ENCODE results near the gene DGKD.
"Not testable (repeated sequence)": the region's sequence is repeated elsewhere in the genome, so short reads cannot be mapped to it uniquely, and the experiment has no call there.

Gene DGKD

DNA sequence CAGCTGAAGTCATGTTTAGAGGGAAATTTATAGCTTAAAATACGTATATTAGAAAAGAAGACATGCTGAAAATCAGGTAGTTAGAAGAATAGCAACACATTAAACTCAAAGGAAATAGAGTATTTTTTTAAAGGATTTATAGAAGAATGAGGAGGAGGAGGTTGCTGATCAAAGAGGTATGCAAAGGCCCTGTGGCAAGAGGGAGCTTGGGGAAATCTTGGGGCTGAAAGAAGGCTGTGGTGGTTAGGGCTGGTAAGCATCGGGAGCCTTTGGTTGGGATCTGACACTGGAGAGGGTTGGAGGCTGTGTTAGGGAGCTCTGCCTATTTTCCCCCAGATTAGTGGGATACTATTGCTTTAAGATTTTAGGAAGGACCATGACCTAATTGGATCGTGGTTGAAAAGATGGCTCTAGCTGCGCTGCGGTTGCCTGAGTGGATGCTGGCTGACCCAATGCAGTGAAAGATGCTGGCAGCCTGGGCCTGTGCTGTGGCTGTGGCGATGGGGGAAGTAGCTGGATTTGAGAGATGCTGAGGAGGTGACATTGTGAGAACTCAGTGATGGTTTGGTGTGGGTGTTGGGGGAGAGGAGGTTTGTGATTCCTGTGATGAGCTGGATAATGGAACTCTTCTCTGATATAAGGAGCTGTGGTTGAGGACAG is 11.7 kb downstream of the DGKD start:
- DNase-seq = no peak

DNA sequence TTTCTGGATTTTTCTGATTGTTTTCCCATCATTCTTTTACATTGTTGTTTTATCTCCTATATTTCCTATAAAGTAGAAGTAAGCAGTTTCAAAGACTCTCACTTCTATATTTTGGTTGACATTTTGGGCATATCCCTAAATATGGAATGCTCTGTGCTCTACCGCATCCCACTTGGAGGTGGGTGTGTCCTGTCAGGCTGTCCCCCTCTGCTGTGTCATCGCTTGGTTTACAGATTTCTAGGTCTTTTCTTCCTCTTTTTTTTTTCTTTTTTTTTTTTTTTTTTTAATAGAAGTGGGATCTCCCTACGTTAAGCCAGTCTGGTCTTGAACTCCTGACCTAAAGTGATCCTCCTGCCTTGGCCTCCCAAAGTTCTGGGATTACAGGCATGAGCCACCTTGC is 13.3 kb downstream of the DGKD start:
- no peak for DNase-seq

DNA sequence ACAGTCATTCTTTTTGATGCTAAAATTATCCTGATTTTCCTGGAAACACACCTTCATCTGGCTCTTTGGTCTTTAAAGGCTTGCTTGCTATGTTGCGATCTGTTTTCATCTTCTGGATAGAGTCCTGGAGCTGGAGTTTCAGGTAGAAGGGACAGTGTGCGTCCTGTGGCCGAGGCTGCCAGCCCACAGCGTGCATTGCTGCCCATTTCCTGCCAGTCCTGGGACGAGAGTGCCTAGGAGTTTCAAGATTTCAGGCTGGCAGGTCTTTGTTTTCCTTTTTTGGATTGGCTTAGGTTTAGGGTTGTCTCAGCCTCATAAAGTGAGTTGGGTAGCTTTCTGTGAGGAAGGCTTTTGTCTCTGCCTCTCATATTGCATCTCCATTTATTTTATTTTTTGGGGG is 14.5 kb downstream of the DGKD start:
- no peak for DNase-seq

DNA sequence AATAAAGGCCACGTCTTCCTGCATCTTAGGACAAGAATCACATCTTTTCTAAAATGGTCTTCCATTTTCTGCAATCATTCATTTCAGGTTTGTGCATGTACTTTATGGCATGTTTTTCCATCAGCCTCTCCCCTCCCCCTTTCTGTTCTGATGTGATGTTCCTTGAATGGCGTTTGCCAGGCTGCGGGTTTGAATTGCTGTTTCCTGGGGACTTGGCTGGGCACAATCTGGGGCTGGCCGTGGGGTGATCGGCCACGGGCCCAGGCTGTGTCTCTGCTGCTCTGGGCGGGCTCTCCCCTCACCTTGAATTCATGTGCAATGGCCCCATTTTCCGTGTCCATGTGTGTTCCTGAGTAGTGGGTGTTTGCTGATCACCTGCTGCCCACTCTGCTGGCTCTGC is 15.2 kb downstream of the DGKD start:
- no peak for DNase-seq

DNA sequence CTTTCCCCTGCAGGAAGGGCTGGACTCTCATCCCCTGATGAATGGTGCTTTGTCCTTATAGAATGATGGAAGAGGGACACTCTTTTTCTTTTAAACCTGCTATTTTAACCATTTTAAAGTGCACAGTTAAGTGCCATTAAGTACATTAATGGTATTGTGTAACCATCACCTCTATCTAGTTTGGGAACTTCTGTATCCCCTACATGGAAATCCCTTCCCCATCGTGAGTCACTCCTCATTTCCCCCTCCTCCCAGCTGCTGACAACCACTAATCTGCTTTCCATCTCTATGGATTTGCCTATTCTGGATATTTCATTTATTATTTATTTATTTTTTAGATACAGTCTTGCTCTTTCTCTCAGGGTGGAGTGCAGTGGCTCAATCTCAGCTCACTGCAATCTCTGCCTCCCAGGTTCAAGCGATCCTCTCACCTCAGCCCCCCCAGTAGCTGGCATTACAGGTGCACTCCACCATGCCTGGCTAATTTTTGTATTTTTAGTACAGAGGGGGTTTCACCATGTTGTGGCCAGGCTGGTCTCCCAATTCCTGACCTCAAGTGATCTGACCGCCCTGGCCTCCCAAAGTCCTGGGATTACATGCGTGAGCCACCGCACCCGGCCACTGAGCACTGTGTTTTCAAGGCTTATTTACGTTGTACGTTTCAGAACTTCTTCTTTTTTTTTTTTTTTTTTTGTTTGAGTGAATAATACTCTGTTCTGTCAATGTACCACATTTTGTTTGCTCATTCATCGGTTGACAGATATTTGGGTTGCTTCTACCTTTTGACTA is 15.8 kb downstream of the DGKD start:
- no peak for DNase-seq

DNA sequence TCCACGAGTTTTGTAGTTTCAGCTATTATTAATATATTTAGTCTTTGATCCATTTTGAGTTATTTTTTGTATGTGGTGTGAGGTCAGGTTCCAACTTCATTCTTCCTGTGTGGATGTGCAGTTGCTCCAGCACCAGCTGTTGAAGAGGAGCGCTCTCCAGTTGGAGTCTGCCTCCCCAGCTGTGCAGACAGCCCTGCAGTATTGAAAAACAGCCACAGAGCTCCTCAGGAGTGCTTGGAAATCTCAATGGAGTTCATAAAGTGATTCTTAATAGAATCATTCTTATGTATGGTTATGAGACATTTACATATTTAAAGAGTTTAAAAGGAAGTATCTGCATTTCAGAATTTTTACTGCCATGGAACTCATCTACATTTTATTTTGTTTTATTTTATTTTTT is 17.3 kb downstream of the DGKD start:
- DNase-seq = no peak

DNA sequence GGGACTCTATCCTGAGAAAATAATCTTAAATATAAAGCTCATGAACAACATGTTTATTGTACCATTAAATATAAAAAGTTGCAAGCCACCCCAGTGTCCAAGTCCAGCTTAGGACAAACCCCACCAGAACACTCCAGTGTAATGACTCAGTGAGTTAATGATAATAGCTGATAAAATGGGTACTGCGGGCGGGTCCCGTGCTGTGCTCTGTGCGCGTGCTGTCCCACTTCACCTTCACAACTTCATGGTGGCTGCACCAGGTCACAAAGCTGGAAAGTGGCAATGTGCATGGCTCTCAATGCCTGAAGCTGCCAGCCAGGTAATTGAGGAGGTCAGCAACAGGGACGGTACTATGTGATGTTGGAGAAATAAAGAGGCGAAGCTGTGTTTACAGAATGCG is 18.6 kb downstream of the DGKD start:
- DNase-seq = no peak

DNA sequence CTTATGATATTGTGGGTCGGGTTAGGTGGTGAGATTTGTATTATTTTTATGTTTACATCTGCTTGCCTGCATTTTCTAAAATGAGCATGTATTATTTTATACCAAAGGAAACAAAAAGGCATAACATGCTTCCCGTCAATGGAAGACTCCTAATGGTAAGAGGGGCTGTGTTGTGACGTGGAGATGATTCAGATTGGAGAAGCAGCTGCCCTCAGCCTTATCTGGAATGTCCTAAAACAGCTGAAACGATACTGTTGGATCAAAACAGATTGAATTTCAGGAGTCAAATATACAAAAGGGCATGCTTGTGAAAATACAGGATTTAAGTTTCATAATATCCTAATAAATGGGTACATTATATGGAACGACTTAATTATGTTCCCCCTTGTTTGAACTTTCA is 19.0 kb downstream of the DGKD start:
- DNase-seq = no peak

DNA sequence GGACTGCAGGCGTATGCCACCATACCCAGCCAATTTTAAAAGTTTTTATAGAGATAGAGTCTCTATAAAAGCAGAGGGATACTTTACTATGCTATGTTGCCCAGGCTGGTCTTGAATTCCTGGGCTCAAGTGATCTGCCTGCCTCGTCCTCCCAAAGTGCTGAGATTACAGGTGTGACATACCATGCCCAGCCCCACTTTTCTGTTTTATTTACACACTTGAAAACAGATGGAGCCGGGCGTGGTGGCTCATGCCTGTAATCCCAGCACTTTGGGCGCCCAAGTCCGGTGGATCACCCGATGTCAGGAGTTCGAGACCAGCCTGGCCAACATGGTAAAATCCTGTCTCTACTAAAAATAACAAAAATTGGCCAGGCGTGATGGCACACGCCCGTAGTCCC is 20.5 kb downstream of the DGKD start:
- DNase-seq = not testable (repeated sequence)

DNA sequence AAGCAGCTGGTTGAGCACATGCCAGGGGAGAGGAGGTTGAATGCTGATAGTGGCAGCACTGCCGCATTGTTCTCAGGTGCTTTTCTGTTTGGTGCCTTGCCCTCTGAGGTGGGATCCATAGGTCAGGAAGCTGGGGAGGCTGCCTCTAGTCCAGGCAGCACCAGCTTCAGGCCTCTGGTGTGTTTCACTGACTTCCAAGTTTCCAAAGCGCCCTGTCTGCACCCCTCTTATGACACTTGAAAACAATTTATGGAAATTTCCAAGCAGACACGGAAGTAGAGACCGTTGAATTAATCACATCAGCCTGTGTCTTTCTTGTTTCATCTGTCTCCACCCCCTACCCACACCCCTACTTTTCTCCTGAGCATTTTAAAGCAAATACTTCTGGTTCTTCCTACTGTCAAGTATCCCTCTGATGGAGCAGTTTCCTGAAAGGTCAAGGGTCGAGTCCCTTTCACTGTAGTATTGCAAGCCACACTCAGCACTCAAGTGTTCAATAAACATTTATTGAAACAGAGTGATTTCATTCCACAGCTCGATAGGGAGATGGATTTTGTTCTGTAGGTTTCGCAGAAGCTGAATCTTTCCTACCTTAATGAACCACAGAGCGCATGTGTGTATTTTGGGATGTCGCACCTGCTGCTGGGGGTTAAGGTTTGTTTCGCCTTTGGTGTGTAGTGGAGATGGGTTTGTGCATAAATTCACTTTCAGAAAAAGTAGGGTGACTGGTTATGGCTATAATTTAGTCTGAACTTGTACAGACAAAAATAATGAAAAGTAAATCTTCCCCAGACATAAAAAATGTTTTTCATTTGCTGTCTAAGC is 21.4 kb downstream of the DGKD start:
- DNase-seq = no peak

DNA sequence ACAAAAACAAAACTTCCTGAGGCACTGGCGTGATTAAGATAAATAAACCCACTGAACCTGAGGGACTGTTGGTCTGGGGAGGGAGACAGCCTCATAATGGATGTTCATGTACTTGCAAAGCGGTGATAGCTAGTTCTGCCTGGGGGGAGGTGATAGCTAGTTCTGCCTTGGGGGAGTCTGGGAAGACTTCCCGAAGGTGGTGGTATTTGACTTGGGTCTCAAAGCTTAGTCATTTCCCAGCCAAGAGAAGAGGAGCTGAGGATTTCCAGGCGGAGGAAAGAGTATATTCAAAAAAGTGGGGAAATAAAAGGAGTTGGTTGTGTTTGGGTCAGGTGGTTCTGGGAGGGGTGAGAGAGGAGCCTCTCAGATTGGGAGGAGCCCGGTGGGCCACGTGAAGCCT is 24.7 kb downstream of the DGKD start:
- DNase-seq = no peak

DNA sequence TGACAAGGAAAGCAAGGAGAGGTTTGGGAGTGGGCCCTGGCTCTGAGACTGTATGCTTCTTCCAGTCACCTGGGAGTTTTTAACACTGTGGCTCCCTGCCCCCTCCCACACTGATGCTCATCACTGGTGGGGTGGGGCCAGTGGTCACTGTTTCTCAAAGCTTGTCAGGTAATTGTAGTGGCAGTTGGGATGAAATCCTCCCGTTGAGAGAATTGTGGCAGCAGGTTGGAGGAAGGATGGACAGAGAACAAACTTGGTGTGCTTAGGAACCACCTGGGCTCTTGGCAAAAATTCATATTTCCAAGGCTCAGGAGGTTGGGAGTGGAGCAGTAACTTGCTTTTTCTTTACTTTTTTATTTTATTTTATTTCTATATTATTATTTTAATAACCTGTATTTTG is 25.1 kb downstream of the DGKD start:
- DNase-seq = no peak

DNA sequence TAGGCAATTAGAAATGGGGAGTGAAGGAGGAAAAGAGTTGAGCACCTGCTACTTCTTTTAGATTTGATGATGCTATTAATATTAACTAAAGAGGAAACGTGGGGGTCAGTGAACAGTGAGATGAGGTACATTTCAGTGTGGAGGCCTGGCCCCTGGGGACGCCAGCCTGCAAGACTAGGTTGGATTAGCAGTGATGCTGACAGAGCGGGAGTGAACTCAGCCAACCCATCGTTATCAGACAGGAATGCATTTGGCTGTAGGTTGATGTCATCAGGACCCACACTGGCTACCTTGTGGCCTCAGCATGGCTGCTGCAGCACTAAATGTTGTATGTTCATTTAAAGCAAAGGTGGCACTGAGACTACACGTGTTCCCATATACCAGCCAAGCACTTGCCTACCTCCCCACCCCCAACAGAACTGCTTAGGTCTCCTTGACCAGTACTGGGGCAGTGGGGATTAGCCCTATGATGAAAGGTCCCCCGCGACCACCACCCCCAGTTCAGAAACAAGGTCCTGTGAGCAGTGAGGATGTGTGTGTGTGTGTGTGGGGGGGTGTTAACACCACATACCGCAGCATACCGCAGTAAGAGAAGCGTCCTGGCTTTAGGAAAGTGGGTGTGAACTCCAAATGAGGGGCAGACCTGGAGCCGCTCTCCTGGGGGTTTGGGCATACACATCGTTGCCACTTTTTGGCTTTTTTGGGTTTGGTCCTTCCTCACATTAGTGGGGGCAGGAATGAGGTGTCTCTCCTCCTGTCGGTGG is 26.0 kb downstream of the DGKD start:
- DNase-seq = no peak

DNA sequence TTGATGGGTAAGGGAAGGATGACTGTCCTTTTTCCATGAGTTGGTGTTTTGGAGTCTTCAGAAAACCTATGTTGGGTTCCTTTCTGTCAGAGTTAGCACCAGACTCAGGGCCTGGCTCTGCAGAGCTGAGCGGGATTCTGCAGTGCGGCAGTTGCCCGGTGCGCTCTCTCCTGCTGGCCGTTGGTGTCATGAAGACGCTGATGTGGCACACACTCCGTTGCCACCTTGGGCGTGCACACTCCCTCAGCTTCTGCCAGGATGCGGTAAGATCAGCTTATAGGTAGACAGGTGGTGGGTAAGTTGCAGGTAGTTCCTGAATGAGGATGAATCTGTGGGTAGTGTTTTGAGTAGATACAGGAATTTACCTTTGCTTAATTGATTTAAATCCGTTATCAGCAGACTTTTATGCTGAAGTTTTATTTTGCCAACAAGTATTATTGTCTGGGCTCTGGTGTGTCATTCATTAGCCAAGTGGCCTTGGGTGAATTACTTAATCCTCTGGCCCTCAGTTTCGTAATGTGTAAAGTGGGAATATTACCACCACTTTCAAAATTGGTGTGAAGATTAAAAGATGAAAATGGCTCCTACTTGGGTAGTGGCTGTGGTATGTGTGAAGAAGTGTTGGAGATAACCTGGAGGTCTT is 26.8 kb downstream of the DGKD start:
- no peak for DNase-seq

DNA sequence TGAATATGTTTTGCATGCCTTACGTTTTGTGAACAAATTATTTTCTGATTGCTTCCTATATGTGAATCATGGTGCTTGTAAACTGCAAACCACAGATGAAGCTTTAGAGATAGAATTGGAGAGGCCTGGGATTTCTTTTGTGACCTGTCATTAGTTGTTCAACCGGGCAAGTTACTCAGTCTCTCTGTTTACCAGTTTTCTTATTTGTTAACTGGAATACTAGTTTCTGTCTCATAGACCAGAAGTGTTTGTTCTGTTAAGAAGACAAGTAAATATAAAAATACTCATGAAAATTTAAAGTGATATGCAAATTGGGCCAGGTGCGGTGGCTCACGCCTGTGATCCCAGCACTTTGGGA is 27.3 kb downstream of the DGKD start:
- DNase-seq = no peak

DNA sequence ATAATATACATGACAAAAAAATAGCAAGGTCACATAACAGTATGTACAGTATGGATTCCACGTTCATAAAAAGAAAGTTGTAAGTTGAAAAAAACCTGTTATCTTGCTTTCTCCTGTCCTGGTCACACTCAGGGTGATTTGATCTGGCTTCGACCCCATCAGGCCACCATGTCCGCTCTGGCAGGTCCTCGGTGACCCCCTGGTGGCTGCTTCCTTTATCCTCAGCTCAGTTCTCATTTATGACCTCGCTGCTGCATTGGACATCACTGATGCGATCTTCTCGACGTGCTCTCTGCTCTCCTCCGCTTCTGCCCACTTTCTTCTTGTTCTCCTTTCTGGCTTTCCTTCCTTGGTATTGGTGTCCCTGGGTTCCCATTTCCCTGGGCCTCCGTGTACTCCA is 29.7 kb downstream of the DGKD start:
- DNase-seq = no peak

DNA sequence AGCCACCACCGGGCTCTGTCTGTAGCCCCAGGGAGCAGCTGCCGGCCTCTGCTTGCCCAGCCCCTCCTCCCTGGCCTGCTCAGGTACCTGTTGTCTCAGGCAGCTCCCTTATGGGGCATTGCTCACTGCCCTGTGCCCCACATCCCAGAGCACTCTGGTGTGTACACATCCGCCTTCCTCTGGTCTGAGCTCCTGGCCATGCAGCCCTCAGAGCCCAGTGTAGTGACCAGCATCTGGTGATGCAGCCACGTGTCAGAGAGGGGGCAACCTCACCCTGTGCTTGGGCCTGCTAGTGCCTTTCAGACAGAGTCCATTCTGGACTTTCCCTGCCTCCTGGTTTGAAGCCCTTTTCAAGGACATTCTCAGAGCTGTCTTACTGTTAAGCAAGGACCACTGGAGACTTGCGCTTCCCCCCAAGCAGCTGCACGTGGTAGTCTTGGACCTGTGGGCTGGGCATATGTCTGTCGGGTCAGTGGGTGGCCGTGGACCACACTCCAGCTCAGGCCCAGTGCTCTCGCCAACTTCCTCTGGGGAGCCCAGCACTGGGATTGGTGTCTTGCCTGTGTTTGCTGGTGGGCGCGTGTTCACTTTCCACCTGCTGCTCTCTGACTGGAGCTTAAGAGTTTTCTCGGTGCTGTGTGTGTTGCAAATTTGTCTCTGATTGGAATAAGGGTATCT is 30.7 kb downstream of the DGKD start:
- DNase-seq = no peak

DNA sequence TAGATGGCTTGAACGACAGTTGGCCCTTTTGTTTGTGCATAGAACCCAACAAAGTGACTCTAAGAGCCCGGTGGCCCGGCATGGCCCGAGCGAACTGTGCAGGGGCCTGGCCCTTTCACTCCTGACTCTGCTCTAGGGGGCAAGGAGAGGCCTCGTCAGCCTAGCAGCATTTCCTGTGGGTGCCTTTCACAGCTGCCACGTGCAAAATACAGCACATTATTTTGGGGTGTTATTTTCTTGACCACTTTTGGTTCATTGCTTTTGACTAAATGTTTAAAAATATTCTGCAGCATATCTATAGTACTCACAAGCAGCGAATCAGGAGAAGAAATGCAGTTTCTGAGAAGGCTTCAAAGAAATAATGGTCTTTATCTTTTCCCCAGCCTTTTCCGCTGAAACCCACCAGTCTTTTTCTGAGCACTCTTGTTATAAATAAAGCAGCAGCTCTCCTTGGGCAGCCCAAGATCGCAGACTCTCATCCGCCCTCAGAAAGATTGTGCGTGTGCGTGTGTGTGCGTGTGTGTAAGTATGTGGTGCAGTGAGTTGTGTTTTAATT is 31.3 kb downstream of the DGKD start:
- DNase-seq = no peak

DNA sequence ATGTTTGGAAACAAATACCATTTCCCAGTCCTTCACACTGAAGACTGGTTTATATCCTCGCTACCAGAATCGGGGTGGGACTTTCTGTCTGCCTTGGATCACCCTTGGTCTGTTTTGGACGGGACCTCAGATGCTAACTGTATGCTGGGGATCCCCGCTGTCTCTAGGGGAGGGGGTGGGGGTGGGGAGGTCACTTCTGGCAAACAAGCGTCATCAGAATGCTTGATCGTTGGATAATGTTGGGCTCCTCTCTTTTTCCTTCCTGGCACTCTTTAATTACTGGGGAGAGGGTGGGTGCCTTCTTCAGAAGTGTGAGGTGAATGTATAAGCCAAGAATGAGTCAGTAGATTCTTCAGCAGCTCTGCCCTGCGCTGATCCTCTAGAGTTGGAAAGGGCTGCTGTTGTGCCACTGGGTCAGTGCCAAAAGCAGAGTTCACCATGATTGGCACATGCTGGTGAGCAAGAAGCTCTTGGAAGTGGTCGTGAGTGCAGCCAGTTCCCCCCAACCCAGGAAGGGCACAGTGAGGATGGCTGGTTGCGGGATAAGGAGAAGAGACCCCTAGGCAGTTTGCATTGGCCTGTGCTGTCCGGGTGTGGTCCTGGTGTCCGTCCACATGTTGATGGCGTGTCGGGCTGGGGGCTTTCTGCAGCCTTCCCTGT is 32.2 kb downstream of the DGKD start:
- DNase-seq = no peak

DNA sequence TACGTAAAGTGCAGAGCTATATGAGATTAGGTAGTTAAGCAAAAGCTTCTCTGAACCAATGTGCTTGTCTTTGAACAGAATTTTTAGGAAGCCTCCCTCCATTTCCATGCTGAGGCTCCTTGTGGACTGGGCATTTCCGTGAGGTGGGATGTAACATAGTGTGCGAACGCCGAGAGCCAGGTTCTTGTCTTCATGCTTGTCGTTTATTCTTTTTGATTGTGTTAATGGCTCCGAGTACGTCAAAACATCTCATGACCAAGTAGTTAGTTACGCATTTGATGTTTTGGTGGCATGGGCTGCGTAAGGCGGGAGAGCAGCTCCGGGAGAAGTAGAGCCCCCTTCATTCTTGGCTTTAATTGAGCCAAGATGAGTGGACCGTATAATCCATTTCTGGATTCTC is 32.9 kb downstream of the DGKD start:
- no peak for DNase-seq

Measured in femur (tissue), 1 donor.